ACC112 (cell line): ENCODE results near the gene PLCXD3.

Experiments
- H2AFZ ChIP-seq: fragments of 200-600 bp; sonication (generic); one replicate; pipeline ENCODE4 v1.6.0; 2017; ENCODE audit warnings: antibody characterized with exemption, low read length; ENCODE audit not compliant: unreplicated experiment
- H3K27ac ChIP-seq: fragments of 200-600 bp; sonication (generic); 2 replicates; pipeline ENCODE4 v1.5.1; 2014; ENCODE audit warnings: low read depth, mild to moderate bottlenecking, antibody characterized with exemption, low read length, moderate library complexity
- H3K27me3 ChIP-seq: fragments of 200-600 bp; sonication (generic); 2 replicates; pipeline ENCODE4 v1.6.1; 2014; ENCODE audit warnings: mild to moderate bottlenecking, antibody characterized with exemption, low read length, moderate library complexity, mixed read lengths; ENCODE audit not compliant: insufficient read depth
- H3K36me3 ChIP-seq: fragments of 200-600 bp; sonication (generic); 2 replicates; pipeline ENCODE4 v1.6.1; 2016; ENCODE audit warnings: mild to moderate bottlenecking, antibody characterized with exemption, low read length, moderate library complexity, mixed read lengths; ENCODE audit not compliant: insufficient read depth
- H3K4me1 ChIP-seq: fragments of 200-600 bp; sonication (generic); one replicate; pipeline ENCODE4 v1.6.1; 2016; ENCODE audit warnings: low read length, mixed read lengths; ENCODE audit not compliant: insufficient read depth, unreplicated experiment, control insufficient read depth
- H3K4me3 ChIP-seq: fragments of 200-600 bp; sonication (generic); 2 replicates; pipeline ENCODE4 v1.5.1; 2014; ENCODE audit warnings: mild to moderate bottlenecking, low read depth, low read length
- H3K79me2 ChIP-seq: fragments of 200-600 bp; sonication (generic); one replicate; pipeline ENCODE4 v1.6.0; 2016; ENCODE audit warnings: low read length; ENCODE audit not compliant: control insufficient read depth, unreplicated experiment, insufficient read depth

PLCXD3 gene

DNA sequence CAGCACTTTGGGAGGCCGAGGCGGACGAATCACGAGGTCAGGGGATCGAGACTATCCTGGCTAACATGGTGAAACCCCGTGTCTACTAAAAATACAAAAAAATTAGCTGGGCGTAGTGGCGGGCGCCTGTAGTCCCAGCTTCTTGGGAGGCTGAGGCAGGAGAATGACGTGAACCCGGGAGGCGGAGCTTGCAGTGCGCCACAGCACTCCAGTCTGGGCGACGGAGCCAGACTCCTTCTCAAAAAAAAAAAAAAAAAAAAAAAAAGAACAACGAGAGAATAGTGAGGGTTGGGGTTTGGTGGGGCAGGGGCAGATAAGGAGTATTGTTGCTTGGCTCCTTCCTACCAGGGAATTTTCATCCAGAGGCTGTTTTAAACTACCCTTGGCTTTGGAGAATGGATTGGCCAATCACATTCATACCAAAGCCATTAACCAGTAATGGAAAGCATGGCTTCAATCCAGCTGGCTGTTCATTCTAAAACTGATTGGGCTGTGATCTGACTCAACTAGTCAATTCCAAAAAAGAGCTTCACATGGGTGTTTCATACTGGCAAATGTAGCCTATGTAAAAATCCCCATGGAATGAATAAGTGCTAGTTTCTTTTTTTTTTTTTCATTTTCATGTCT, 64.4 kb downstream of the PLCXD3 start:
- no peaks in the 10 kb centered on the region for H3K27me3 ChIP-seq

GRCh38 chr5:41435276-41435675, 75.1 kb downstream of the PLCXD3 start:
- Histone ChIP-seq H3K36me3 (no peaks in the 10 kb centered on the region), H3K27me3 (no peaks in the 10 kb centered on the region), H3K4me3 (no peak overlapping the region), H3K27ac (no peak overlapping the region), H3K4me1 (no peaks in the 10 kb centered on the region), H3K79me2 (no peaks in the 10 kb centered on the region), H2AFZ (no peak overlapping the region)

More for the DNA sequence above, 64.4 kb downstream of the PLCXD3 start:
- no peaks in the 10 kb centered on the region for H3K4me1 ChIP-seq
- no peaks in the 10 kb centered on the region for H3K36me3 ChIP-seq
- H2AFZ ChIP-seq: no peak overlapping the region
- H3K27ac ChIP-seq: no peak overlapping the region
- no peaks in the 10 kb centered on the region for H3K79me2 ChIP-seq
- no peak overlapping the region for H3K4me3 ChIP-seq

- no peaks in the 10 kb centered on the region for H3K27me3 ChIP-seq
- no peak overlapping the region for H2AFZ ChIP-seq
- no peak overlapping the region for H3K27ac ChIP-seq
These were observed 76.7 kb downstream of the PLCXD3 start for GRCh38 chr5:41433552-41434181.

DNA sequence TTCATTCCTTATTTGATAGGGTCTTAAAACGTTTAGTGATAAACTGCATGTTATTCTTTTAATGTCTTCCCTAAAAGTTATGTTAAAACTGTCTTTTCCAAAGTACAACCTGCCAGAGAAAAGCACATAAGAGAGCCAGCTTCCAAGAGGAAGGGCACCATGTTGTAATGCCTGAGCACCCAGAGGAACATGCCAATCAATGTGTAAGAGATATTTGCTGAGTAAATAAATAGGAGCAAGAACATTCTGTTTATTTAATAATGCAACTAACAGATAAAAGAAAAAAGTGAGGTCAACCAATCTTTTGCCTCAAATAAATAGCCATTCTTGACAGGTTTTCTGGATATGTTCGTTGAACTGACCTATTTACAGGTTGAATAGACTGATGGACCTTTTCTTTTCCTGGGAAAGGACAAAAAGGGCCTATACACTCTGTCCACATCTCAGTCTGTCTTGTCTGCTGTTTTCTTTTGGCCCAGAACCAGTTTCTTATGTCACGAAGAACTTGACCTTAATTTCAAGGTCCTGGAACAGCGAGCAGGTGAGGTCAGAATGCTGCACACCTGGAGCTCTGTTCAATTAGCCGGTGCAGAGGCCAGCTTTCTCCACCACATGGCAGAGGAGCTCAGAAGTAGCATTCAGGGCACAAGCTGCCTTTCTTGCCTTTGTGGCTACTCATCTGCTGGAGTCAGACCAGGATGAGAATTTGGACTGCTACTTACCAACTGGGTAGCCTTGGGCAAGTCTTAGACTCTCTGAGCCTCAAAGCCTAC, 77.7 kb downstream of the PLCXD3 start:
- no peaks in the 10 kb centered on the region for H3K79me2 ChIP-seq
- no peaks in the 10 kb centered on the region for H3K4me1 ChIP-seq
- H3K27ac ChIP-seq: no peak overlapping the region
- H3K4me3 ChIP-seq: no peak overlapping the region
- H3K27me3 ChIP-seq: no peaks in the 10 kb centered on the region
- H2AFZ ChIP-seq: no peak overlapping the region
- H3K36me3 ChIP-seq: no peaks in the 10 kb centered on the region

More at GRCh38 chr5:41433552-41434181, 76.7 kb downstream of the PLCXD3 start:
- no peak overlapping the region for H3K4me3 ChIP-seq
- no peaks in the 10 kb centered on the region for H3K36me3 ChIP-seq
- no peaks in the 10 kb centered on the region for H3K79me2 ChIP-seq
- no peaks in the 10 kb centered on the region for H3K4me1 ChIP-seq

- no peak overlapping the region for H2AFZ ChIP-seq
- H3K27ac ChIP-seq: no peak overlapping the region
- no peak overlapping the region for H3K4me3 ChIP-seq
- no peaks in the 10 kb centered on the region for H3K4me1 ChIP-seq
- H3K36me3 ChIP-seq: no peaks in the 10 kb centered on the region
- no peaks in the 10 kb centered on the region for H3K27me3 ChIP-seq
- H3K79me2 ChIP-seq: no peaks in the 10 kb centered on the region
These were observed 82.9 kb downstream of the PLCXD3 start for GRCh38 chr5:41427505-41427904.

DNA sequence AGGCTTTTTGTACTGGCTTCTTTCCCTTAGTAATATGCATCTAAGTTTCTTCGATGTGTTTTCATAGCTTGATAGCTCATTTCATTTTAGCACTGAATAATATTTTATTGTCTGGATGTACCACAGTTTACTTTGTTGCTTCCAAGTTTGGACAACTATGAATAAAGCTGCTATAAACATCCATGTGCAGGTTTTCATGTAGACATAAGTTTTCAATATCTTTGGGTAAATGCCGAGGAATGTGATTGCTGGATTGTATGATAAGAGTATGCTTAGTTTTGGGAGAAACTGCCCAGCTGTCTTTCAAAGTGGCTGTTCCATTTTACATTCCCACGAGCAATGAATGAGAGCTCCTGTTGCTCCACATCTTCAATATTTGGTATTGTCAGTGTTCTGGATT, 84.7 kb downstream of the PLCXD3 start:
- Histone ChIP-seq H3K79me2 (no peaks in the 10 kb centered on the region), H3K4me3 (no peak overlapping the region), H3K27me3 (no peaks in the 10 kb centered on the region), H3K36me3 (no peaks in the 10 kb centered on the region), H2AFZ (no peak overlapping the region), H3K4me1 (no peaks in the 10 kb centered on the region), H3K27ac (no peak overlapping the region)

- no peaks in the 10 kb centered on the region for H3K79me2 ChIP-seq
- H2AFZ ChIP-seq: no peak overlapping the region
- H3K27ac ChIP-seq: no peak overlapping the region
- no peak overlapping the region for H3K4me3 ChIP-seq
- H3K4me1 ChIP-seq: peaks cover 26% of the 10 kb centered on the region
- H3K27me3 ChIP-seq: no peaks in the 10 kb centered on the region
- H3K36me3 ChIP-seq: no peaks in the 10 kb centered on the region
These were observed 89.8 kb downstream of the PLCXD3 start for GRCh38 chr5:41420492-41421067.

GRCh38 chr5:41418220-41419031, 92.0 kb downstream of the PLCXD3 start:
- H3K27me3 ChIP-seq: no peaks in the 10 kb centered on the region
- H3K27ac ChIP-seq: peak overlapping the region; percentile 43
- H3K4me1 ChIP-seq: peaks cover 38% of the 10 kb centered on the region
- H3K79me2 ChIP-seq: no peaks in the 10 kb centered on the region
- H2AFZ ChIP-seq: peak overlapping the region; percentile 77
- H3K36me3 ChIP-seq: no peaks in the 10 kb centered on the region
- no peak overlapping the region for H3K4me3 ChIP-seq

- no peaks in the 10 kb centered on the region for H3K79me2 ChIP-seq
- H3K36me3 ChIP-seq: no peaks in the 10 kb centered on the region
- peaks cover 38% of the 10 kb centered on the region for H3K4me1 ChIP-seq
- H3K4me3 ChIP-seq: no peak overlapping the region
- H3K27ac ChIP-seq: no peak overlapping the region
- H2AFZ ChIP-seq: no peak overlapping the region
- H3K27me3 ChIP-seq: no peaks in the 10 kb centered on the region
These were observed 94.1 kb downstream of the PLCXD3 start for GRCh38 chr5:41416336-41416735.

DNA sequence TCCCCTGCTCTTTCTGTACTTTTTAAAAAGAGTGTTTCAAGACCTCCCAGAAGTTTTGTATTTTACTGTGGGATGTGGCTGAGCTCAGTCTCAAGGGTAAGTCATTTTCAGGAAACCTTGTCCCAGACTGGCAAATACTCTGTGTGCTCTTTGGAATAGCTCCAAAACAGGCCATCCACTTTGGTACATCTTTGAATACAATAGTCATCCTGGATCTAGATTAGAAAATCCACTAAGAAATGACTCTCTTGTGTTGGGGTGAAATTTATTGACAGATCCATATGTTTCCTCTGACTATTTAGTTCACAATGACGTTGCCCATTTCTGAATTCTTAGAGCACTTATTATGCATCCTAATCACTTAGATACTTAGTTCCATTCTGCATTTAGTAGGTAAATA, 95.2 kb downstream of the PLCXD3 start:
- no peaks in the 10 kb centered on the region for H3K36me3 ChIP-seq
- H3K4me1 ChIP-seq: peaks cover 38% of the 10 kb centered on the region
- H2AFZ ChIP-seq: no peak overlapping the region
- peak overlapping the region; percentile 18; the same call in 1 of the 2 replicates for H3K4me3 ChIP-seq
- no peaks in the 10 kb centered on the region for H3K27me3 ChIP-seq
- peak overlapping the region; percentile 84 for H3K27ac ChIP-seq
- H3K79me2 ChIP-seq: no peaks in the 10 kb centered on the region
